B cell (primary cell): ENCODE data around the gene USP20. TPM values are rescaled to one million over a fixed set of nuclear protein-coding genes. Genes with fewer than 3 reads are reported as not detected.

Experiments used
- ATAC-seq: fragments of 200-7000 bp; cut with Tn5 transposase; one replicate; pipeline ENCODE4 v1.10.0; 2021; ENCODE audit warnings: low read depth, mild to moderate bottlenecking, moderate number of reproducible peaks, moderate library complexity
- CTCF ChIA-PET: fragments of 350-600 bp; sonication (Branson Sonifier 250); formaldehyde crosslinking; loops from one replicate; lab custom pipeline; 2021; ENCODE audit warnings: antibody characterized with exemption, inconsistent platforms; lab: Charles Lee
- POLR2A ChIA-PET: fragments of 350-600 bp; sonication (Branson Sonifier 250); formaldehyde crosslinking; loops from one replicate; lab custom pipeline; 2021; ENCODE audit warnings: antibody characterized with exemption; lab: Charles Lee
- DNase-seq: peaks from one replicate; pipeline ENCODE4 v3.0.0; 2013
- H2AFZ ChIP-seq: 2 replicates; pipeline ENCODE4 v1.6.1; 2012; ENCODE audit warnings: mild to moderate bottlenecking, low read depth, low read length; ENCODE audit not compliant: insufficient read depth, poor library complexity, severe bottlenecking
- H3K27ac ChIP-seq, 2 donors: 1 replicate in 1 of 2; 2 replicates in 1 of 2; pipeline ENCODE4 v1.5.1; 2012 to 2013; ENCODE audit warnings: low read length in 2 of 2, mild to moderate bottlenecking in 2 of 2, moderate library complexity in 1 of 2
- H3K27me3 ChIP-seq, 4 experiments: fragments of 200-600 bp in 1 of 4; sonication (generic) in 1 of 4; replicated peaks in 1 of 4; 1 replicate in 2 of 4; 2 replicates in 2 of 4; pipeline versions ENCODE4 v1.6.1 to v1.7.0; 2013 to 2016; ENCODE audit warnings: low read length in 3 of 4, mild to moderate bottlenecking in 2 of 4, mixed read lengths in 1 of 4, moderate library complexity in 1 of 4; ENCODE audit not compliant: insufficient read depth in 4 of 4, control insufficient read depth in 3 of 4; ENCODE audit errors: control extremely low read depth in 1 of 4
- H3K36me3 ChIP-seq, 2 experiments: replicated peaks in 1 of 2; 1 replicate in 1 of 2; 2 replicates in 1 of 2; pipeline versions ENCODE4 v1.6.1 to v1.7.1; 2013; ENCODE audit warnings: low read length in 1 of 2; ENCODE audit not compliant: insufficient read depth in 2 of 2, control insufficient read depth in 1 of 2; ENCODE audit errors: control extremely low read depth in 1 of 2, extremely low read depth in 1 of 2
- H3K4me1 ChIP-seq, 2 donors: fragments of 200-600 bp in 1 of 2; sonication (generic) in 1 of 2; 1 replicate in 1 of 2; 2 replicates in 1 of 2; pipeline versions ENCODE4 v1.5.1 to v1.6.1; 2013 to 2017; ENCODE audit warnings: low read length in 2 of 2; ENCODE audit not compliant: control insufficient read depth in 2 of 2, insufficient read depth in 2 of 2
- H3K4me2 ChIP-seq: replicated peaks from 2 replicates; pipeline ENCODE3; 2012; ENCODE audit warnings: mild to moderate bottlenecking, low read depth, low read length; ENCODE audit not compliant: poor library complexity, severe bottlenecking
- H3K4me3 ChIP-seq, 5 experiments: fragments of 200-600 bp in 1 of 5; sonication (generic) in 1 of 5; 1 replicate in 3 of 5; 2 replicates in 2 of 5; pipeline versions ENCODE4 v1.5.1 to v1.7.0; 2011 to 2016; ENCODE audit warnings: low read length in 4 of 5, mild to moderate bottlenecking in 4 of 5, low read depth in 2 of 5, control low read depth in 1 of 5, moderate library complexity in 1 of 5; ENCODE audit not compliant: insufficient read depth in 1 of 5; ENCODE audit errors: control extremely low read depth in 1 of 5, extremely low read depth in 1 of 5
- H3K79me2 ChIP-seq: fragments of 200-600 bp; sonication (generic); one replicate; pipeline ENCODE4 v1.6.0; 2016; ENCODE audit warnings: low read length; ENCODE audit not compliant: control insufficient read depth, insufficient read depth
- H3K9ac ChIP-seq: fragments of 200-600 bp; sonication (generic); 2 replicates; pipeline ENCODE4 v1.6.1; 2017; ENCODE audit warnings: mild to moderate bottlenecking, low read length, moderate library complexity
- H3K9me3 ChIP-seq, 3 donors: one replicate each; pipeline versions ENCODE4 v1.6.1 to v1.7.1; 2013; ENCODE audit warnings: low read length in 2 of 3; ENCODE audit not compliant: control insufficient read depth in 2 of 3, insufficient read depth in 1 of 3; ENCODE audit errors: control extremely low read depth in 1 of 3
- H4K20me1 ChIP-seq: 2 replicates; pipeline ENCODE4 v1.6.0; 2012; ENCODE audit warnings: mild to moderate bottlenecking, low read length; ENCODE audit not compliant: insufficient read depth, control insufficient read depth, poor library complexity, severe bottlenecking
- H3K27ac Mint-ChIP-seq: one replicate; pipeline ENCODE4 v1.8.0; 2021; ENCODE audit warnings: mixed read lengths
- H3K27me3 Mint-ChIP-seq: one replicate; pipeline ENCODE4 v1.8.0; 2021; ENCODE audit warnings: mixed read lengths
- H3K4me1 Mint-ChIP-seq: one replicate; pipeline ENCODE4 v1.8.0; 2021; ENCODE audit warnings: mixed read lengths
- H3K4me3 Mint-ChIP-seq: one replicate; pipeline ENCODE4 v1.8.0; 2021; ENCODE audit warnings: mixed read lengths
- H3K9me3 Mint-ChIP-seq: one replicate; pipeline ENCODE4 v1.8.0; 2022; ENCODE audit warnings: mixed read lengths; ENCODE audit not compliant: insufficient read depth
- CTCF ChIP-seq: fragments of 200-600 bp; IDR thresholded peaks from one replicate; pipeline ENCODE4 v1.8.0; 2022; ENCODE audit warnings: antibody characterized with exemption, mild to moderate bottlenecking
- EZH2 ChIP-seq: IDR thresholded peaks from 2 replicates; pipeline ENCODE4 v1.6.1; 2012; ENCODE audit warnings: borderline replicate concordance, low read depth, mild to moderate bottlenecking, moderate library complexity, low read length; ENCODE audit not compliant: insufficient read depth, poor library complexity, severe bottlenecking
- WGBS: methylation state at CpG from one replicate; pipeline ENCODE4 v1.1.5; 2013; ENCODE audit warnings: missing lambda C conversion rate; ENCODE audit not compliant: insufficient coverage; 5-methylcytosine and 5-hydroxymethylcytosine counted together
- intact Hi-C: fragments of 100-400 bp; cut with micrococcal nuclease; formaldehyde crosslinking; loops from one replicate; pipeline ENCODE4 v1.10.0; 2022
- polyA plus RNA-seq: library from polyadenylated mRNA; depleted of rRNA; stranded (reverse); fragments of >200 nt; gene quantifications from 2 replicates; pipeline ENCODE4 v1.2.3, GENCODE V29; 2012
- total RNA-seq, 2 donors: library from RNA; stranded (reverse); fragments of 120-200 nt in 1 of 2; gene quantifications; 1 replicate in 1 of 2; 2 replicates in 1 of 2; pipeline versions ENCODE4 v1.2.3 to v1.2.4, GENCODE V29; 2013 to 2022

USP20 gene
- total and polyA plus RNA-seq, 2 donors (not counting 1 experiment from before 2014, with no cell fraction given), result 49.5 to 72.6 TPM

- 75% methylated on average over 5 of the region's 14 CpGs for WGBS
- Mint-ChIP-seq H3K4me3 (no peak overlapping the region), H3K9me3 (no peaks in the 10 kb centered on the region), H3K27ac (no peak overlapping the region), H3K4me1 (peaks cover 11% of the 10 kb centered on the region), H3K27me3 (no peaks in the 10 kb centered on the region)
- H3K4me1 ChIP-seq, result peaks cover 8 to 12% of the 10 kb centered on the region in 2 donors
- no peaks in the 10 kb centered on the region for H3K27me3 ChIP-seq
- DNase-seq, result no peak
- no peak overlapping the region for H3K4me2 ChIP-seq
- H3K27ac ChIP-seq, result no peak overlapping the region
- POLR2A ChIA-PET, result no interaction called here
- peaks cover 8 to 35% of the 10 kb centered on the region in 2 experiments for H3K36me3 ChIP-seq
- no peak overlapping the region for H3K4me3 ChIP-seq
- CTCF ChIA-PET, result no interaction called here
- H3K9ac ChIP-seq, result no peak overlapping the region
- H3K9me3 ChIP-seq, result no peaks in the 10 kb centered on the region
- H3K79me2 ChIP-seq, result no peaks in the 10 kb centered on the region
- no peak for TF ChIP-seq CTCF
- no peak for TF ChIP-seq EZH2
- no peak overlapping the region for H2AFZ ChIP-seq
- intact Hi-C loops, result no loop called here
- no peak for ATAC-seq
- no peaks in the 10 kb centered on the region for H4K20me1 ChIP-seq
Measured at GRCh38 chr9:129865668-129866320, 30.5 kb downstream of the USP20 start.

GRCh38 chr9:129866394-129867135 is 31.3 kb downstream of the USP20 start:
- H3K4me3 ChIP-seq, result no peak overlapping the region
- H3K9ac ChIP-seq, result no peak overlapping the region
- DNase-seq (no peak), ATAC-seq (no peak)
- peaks cover 8 to 28% of the 10 kb centered on the region in 2 experiments for H3K36me3 ChIP-seq
- no peak overlapping the region for H3K4me2 ChIP-seq
- H4K20me1 ChIP-seq, result no peaks in the 10 kb centered on the region
- H3K9me3 ChIP-seq, result no peaks in the 10 kb centered on the region
- peak overlapping the region in 1 of 2 donors; percentile 12 for H3K27ac ChIP-seq
- no peaks in the 10 kb centered on the region for H3K79me2 ChIP-seq
- ChIA-PET POLR2A (no interaction called here), CTCF (no interaction called here)
- peaks cover 11% of the 10 kb centered on the region for H3K4me1 Mint-ChIP-seq
- peaks cover 8 to 12% of the 10 kb centered on the region in 2 donors for H3K4me1 ChIP-seq
- no peak overlapping the region for H3K4me3 Mint-ChIP-seq
- intact Hi-C loops, result no loop called here
- no peaks in the 10 kb centered on the region for H3K27me3 Mint-ChIP-seq
- H2AFZ ChIP-seq, result no peak overlapping the region
- H3K27me3 ChIP-seq, result no peaks in the 10 kb centered on the region
- TF ChIP-seq EZH2 (no peak), CTCF (no peak)
- no peaks in the 10 kb centered on the region for H3K9me3 Mint-ChIP-seq
- WGBS, result 84% methylated on average over 17 of the region's 17 CpGs
- H3K27ac Mint-ChIP-seq, result no peak overlapping the region
